Measurements from ENCODE around the gene HEMK1. TPM values are rescaled to one million over a fixed set of nuclear protein-coding genes. Genes with fewer than 3 reads are reported as not detected.

The HEMK1 gene
- total RNA-seq, 1 experiment from 2014 or later, result 9.3 TPM

Other genes starting within 250 kb of the HEMK1 start
- gene HYAL2, start 246.8 kb upstream of the HEMK1 start, total RNA-seq (2014; rRNA removed; shearing (Covaris generic)), result 27.5 and 41.9 TPM in 2 replicates
- 18.7 and 46.7 TPM in 2 replicates for gene TUSC2, start 241.3 kb upstream of the HEMK1 start, total RNA-seq (2014; rRNA removed; shearing (Covaris generic))
- gene RASSF1, start 228.7 kb upstream of the HEMK1 start, total RNA-seq (2014; rRNA removed; shearing (Covaris generic)), result 17.4 and 21.1 TPM in 2 replicates
- gene ZMYND10, start 223.8 kb upstream of the HEMK1 start, total RNA-seq (2014; rRNA removed; shearing (Covaris generic)), result 0.97 TPM in 1 of 2 replicates, not detected in the other
- gene NPRL2, start 218.7 kb upstream of the HEMK1 start, total RNA-seq (2014; rRNA removed; shearing (Covaris generic)), result 4.9 and 9.9 TPM in 2 replicates
- gene CYB561D2, start 218.7 kb upstream of the HEMK1 start, total RNA-seq (2014; rRNA removed; shearing (Covaris generic)), result 13.7 and 14.3 TPM in 2 replicates
- gene TMEM115, start 210.0 kb upstream of the HEMK1 start, total RNA-seq (2014; rRNA removed; shearing (Covaris generic)), result 40.6 and 51.2 TPM in 2 replicates
- gene CACNA2D2, start 65.9 kb upstream of the HEMK1 start, total RNA-seq (2014; rRNA removed; shearing (Covaris generic)), result not detected in 2 replicates
- 9.1 and 15.2 TPM in 2 replicates for gene C3orf18, start 1.8 kb upstream of the HEMK1 start, total RNA-seq (2014; rRNA removed; shearing (Covaris generic))
- 0.92 TPM in 1 of 2 replicates, not detected in the other for gene CISH, start 42.3 kb downstream of the HEMK1 start, total RNA-seq (2014; rRNA removed; shearing (Covaris generic))
- gene MAPKAPK3, start 47.6 kb downstream of the HEMK1 start, total RNA-seq (2014; rRNA removed; shearing (Covaris generic)), result 7.3 and 17.4 TPM in 2 replicates
- gene DOCK3, start 105.4 kb downstream of the HEMK1 start, total RNA-seq (2014; rRNA removed; shearing (Covaris generic)), result 0.09 and 0.29 TPM in 2 replicates

Data from SJSA1 (cell line).